NT2/D1 (cell line): ENCODE results near the gene MVP.

Source experiments
- SUZ12 ChIP-seq: IDR thresholded peaks from 2 replicates; pipeline ENCODE4 v1.6.1; 2011; ENCODE audit not compliant: insufficient read length, insufficient read depth; ENCODE audit errors: extremely low read depth
- ZNF274 ChIP-seq: IDR thresholded peaks from 2 replicates; pipeline ENCODE4 v1.6.1; 2011; ENCODE audit warnings: mild to moderate bottlenecking, low read depth, low read length

DNA sequence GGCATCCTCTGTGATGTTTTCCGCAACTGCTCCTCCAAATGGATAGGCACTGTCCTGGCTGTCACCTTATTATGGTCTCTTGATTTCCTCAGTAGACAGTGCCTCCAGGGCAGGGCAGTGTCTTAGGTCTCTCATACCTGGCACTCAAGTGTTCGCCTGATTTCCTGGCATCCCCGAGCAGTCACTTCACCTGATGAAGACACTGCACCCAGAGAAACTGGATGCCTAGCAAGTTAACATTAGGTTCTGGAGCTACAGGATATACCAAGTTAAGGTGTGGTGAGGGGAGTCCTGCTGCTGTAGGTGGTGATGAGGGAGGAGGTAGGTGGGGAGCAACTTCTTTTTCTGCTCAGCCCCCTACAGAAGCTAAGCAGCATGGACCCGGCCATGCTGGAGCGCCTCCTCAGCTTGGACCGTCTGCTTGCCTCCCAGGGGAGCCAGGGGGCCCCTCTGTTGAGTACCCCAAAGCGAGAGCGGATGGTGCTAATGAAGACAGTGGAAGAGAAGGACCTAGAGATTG, 17.8 kb upstream of the MVP start:
- no peak for TF ChIP-seq SUZ12
- TF ChIP-seq ZNF274, result no peak
